CD4-positive, CD25-positive, alpha-beta regulatory T cell (primary cell): ENCODE data around the gene GKN1. TPM values are rescaled to one million over a fixed set of nuclear protein-coding genes. Genes with fewer than 3 reads are reported as not detected.

Experiments
- ATAC-seq, 2 donors: fragments of 150-1000 bp; cut with Tn5 transposase; one replicate each; pipeline ENCODE4 v1.10.0; 2021; ENCODE audit warnings: low read depth in 2 of 2, moderate number of reproducible peaks in 2 of 2, moderate library complexity in 1 of 2
- DNase-seq, 3 donors: peaks; one replicate each; pipeline versions ENCODE4 v3.0.0 to v3.0.0-alpha.2; 2012 to 2022; ENCODE audit warnings: mixed read lengths in 1 of 3
- H3K27ac ChIP-seq: one replicate; pipeline ENCODE4 v1.7.0; 2013; ENCODE audit warnings: mild to moderate bottlenecking, low read length; ENCODE audit not compliant: insufficient read depth, poor library complexity, severe bottlenecking
- H3K27me3 ChIP-seq: one replicate; pipeline ENCODE4 v1.7.0; 2013; ENCODE audit warnings: low read length; ENCODE audit not compliant: control insufficient read depth, insufficient read depth
- H3K36me3 ChIP-seq: one replicate; pipeline ENCODE4 v1.7.0; 2013; ENCODE audit warnings: mild to moderate bottlenecking, low read length, moderate library complexity; ENCODE audit not compliant: control insufficient read depth, insufficient read depth
- H3K4me1 ChIP-seq: 2 replicates; pipeline ENCODE4 v1.7.0; 2013; ENCODE audit warnings: mild to moderate bottlenecking, low read length; ENCODE audit not compliant: insufficient read depth, control insufficient read depth, poor library complexity, severe bottlenecking
- H3K4me3 ChIP-seq: one replicate; pipeline ENCODE4 v1.7.0; 2013; ENCODE audit warnings: low read depth, mild to moderate bottlenecking, low read length, moderate library complexity
- H3K9me3 ChIP-seq, 2 experiments: 1 replicate in 1 of 2; 2 replicates in 1 of 2; pipeline ENCODE4 v1.7.0; 2013; ENCODE audit warnings: low read length in 2 of 2, mild to moderate bottlenecking in 1 of 2, moderate library complexity in 1 of 2; ENCODE audit not compliant: control insufficient read depth in 2 of 2
- H3K27ac Mint-ChIP-seq, 3 donors: one replicate each; pipeline ENCODE4 v1.8.0; 2020 to 2022; ENCODE audit warnings: mild to moderate bottlenecking in 3 of 3, mixed read lengths in 3 of 3, moderate library complexity in 2 of 3
- H3K27me3 Mint-ChIP-seq: one replicate; pipeline ENCODE4 v1.8.0; 2022; ENCODE audit warnings: mild to moderate bottlenecking, mixed read lengths
- H3K36me3 Mint-ChIP-seq: one replicate; pipeline ENCODE4 v1.8.0; 2020; ENCODE audit warnings: mixed read lengths
- H3K4me1 Mint-ChIP-seq, 4 donors: one replicate each; pipeline ENCODE4 v1.8.0; 2020 to 2022; ENCODE audit warnings: mixed read lengths in 4 of 4, mild to moderate bottlenecking in 1 of 4
- H3K4me3 Mint-ChIP-seq, 4 donors: one replicate each; pipeline ENCODE4 v1.8.0; 2020 to 2022; ENCODE audit warnings: mild to moderate bottlenecking in 4 of 4, mixed read lengths in 4 of 4, moderate library complexity in 3 of 4
- H3K9me3 Mint-ChIP-seq, 7 donors: one replicate each; pipeline ENCODE4 v1.8.0; 2020 to 2022; ENCODE audit warnings: mixed read lengths in 7 of 7, mild to moderate bottlenecking in 3 of 7, moderate library complexity in 2 of 7
- polyA plus RNA-seq, 4 donors: library from polyadenylated mRNA; unstranded; fragments of 300-500 nt; fragmentation: Illumina TruSeq; gene quantifications; one replicate each; pipeline ENCODE4 v1.2.3, GENCODE V29; 2021
- total RNA-seq: library from RNA; stranded (reverse); gene quantifications from one replicate; pipeline ENCODE4 v1.2.3, GENCODE V29; 2022

Gene GKN1
- total and polyA plus RNA-seq, 5 donors from 2014 or later: not detected

- no peaks in the 10 kb centered on the region for H3K9me3 ChIP-seq
- no peak overlapping the region for H3K27ac ChIP-seq
- peaks cover 16% of the 10 kb centered on the region for H3K27me3 ChIP-seq
- Mint-ChIP-seq H3K9me3 (no peaks in the 10 kb centered on the region), H3K4me1 (no peaks in the 10 kb centered on the region), H3K27ac (no peak overlapping the region), H3K27me3 (peaks cover 57% of the 10 kb centered on the region), H3K36me3 (no peaks in the 10 kb centered on the region), H3K4me3 (no peak overlapping the region)
- no peaks in the 10 kb centered on the region for H3K36me3 ChIP-seq
- no peak overlapping the region for H3K4me3 ChIP-seq
- no peaks in the 10 kb centered on the region for H3K4me1 ChIP-seq
- no peak for DNase-seq
- no peak for ATAC-seq
These were observed 13.1 kb upstream of the GKN1 start for GRCh38 chr2:68961380-68961779.

GRCh38 chr2:68964282-68964681, 10.2 kb upstream of the GKN1 start:
- DNase-seq: no peak
- peaks cover 38% of the 10 kb centered on the region for H3K27me3 Mint-ChIP-seq
- no peaks in the 10 kb centered on the region for H3K9me3 ChIP-seq
- no peak for ATAC-seq
- no peak overlapping the region for H3K4me3 ChIP-seq
- H3K4me1 Mint-ChIP-seq: no peaks in the 10 kb centered on the region
- H3K27ac Mint-ChIP-seq: no peak overlapping the region
- H3K36me3 ChIP-seq: no peaks in the 10 kb centered on the region
- peaks cover 0 to 4% (median 0%) of the 10 kb centered on the region in 7 donors for H3K9me3 Mint-ChIP-seq
- H3K4me1 ChIP-seq: no peaks in the 10 kb centered on the region
- H3K27ac ChIP-seq: no peak overlapping the region
- H3K27me3 ChIP-seq: peaks cover 13% of the 10 kb centered on the region
- H3K4me3 Mint-ChIP-seq: no peak overlapping the region
- H3K36me3 Mint-ChIP-seq: no peaks in the 10 kb centered on the region

DNA sequence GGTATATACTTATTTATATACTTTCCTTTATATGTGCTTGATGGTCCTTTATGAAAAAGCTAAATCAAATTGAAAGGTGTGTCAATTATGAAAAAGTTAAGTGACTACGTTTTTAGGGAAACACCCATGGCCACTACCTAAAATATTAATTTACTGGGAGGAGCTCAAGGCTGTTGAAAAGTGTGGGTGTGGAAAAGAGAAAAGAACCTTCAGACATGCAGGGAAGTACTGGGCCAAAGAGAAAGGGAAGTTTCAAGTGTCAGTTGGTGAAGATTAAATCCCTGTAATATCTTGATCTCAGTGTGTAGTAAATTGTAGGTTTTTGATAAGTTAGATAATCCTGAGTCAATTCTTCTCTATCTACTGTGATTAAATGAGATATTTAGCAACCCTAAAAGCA, 6.2 kb upstream of the GKN1 start:
- Mint-ChIP-seq H3K4me1 (no peaks in the 10 kb centered on the region), H3K27me3 (peaks cover 18% of the 10 kb centered on the region), H3K4me3 (no peak overlapping the region), H3K9me3 (peaks cover 0 to 4% (median 0%) of the 10 kb centered on the region in 7 donors), H3K36me3 (no peaks in the 10 kb centered on the region), H3K27ac (no peak overlapping the region)
- ATAC-seq: no peak
- Histone ChIP-seq H3K4me3 (no peak overlapping the region), H3K27me3 (peaks cover 12% of the 10 kb centered on the region), H3K27ac (no peak overlapping the region), H3K36me3 (no peaks in the 10 kb centered on the region), H3K4me1 (no peaks in the 10 kb centered on the region), H3K9me3 (no peaks in the 10 kb centered on the region)
- DNase-seq: no peak

DNA sequence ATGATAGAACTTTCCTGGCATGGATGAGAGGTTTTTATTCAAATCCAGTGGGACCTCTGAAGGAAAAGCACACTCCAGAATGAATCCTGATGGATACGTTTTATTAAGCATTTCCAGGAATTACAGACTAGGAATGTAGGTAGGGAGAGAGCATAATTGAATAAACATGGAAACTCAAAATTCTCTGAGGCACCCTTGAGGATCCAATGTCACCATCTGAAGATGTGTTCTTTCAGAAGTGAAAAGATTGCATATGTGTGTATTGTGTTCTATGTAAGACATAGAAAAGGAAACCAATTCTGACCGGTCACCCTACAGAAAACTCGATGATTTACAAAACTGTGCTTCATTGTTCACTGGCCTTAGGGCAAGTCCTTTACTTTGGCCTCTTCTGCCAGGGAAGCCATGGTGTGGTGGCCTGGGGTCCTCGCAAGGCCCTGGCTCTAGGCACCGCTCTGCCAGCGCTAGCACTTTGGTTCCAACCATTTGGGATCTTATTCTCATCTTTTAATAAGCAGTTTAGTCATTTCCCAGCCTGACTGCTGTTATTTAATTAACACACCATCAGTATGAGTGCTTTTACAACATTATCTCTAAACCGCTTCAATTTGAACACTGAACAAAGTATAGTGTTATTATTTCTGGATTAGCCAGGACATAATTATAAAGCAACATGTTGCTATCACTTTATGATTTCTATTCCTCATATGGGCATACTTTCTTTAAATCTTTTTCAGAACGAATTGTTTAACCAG, 4.5 kb upstream of the GKN1 start:
- DNase-seq (no peak), ATAC-seq (no peak)
- Histone ChIP-seq H3K27me3 (peaks cover 15% of the 10 kb centered on the region), H3K9me3 (no peaks in the 10 kb centered on the region), H3K4me3 (no peak overlapping the region), H3K27ac (no peak overlapping the region), H3K36me3 (no peaks in the 10 kb centered on the region), H3K4me1 (no peaks in the 10 kb centered on the region)
- H3K4me1 Mint-ChIP-seq: no peaks in the 10 kb centered on the region
- H3K27me3 Mint-ChIP-seq: peaks cover 3% of the 10 kb centered on the region
- no peak overlapping the region for H3K4me3 Mint-ChIP-seq
- no peaks in the 10 kb centered on the region for H3K36me3 Mint-ChIP-seq
- H3K9me3 Mint-ChIP-seq: peaks cover 0 to 4% (median 0%) of the 10 kb centered on the region in 7 donors
- H3K27ac Mint-ChIP-seq: no peak overlapping the region

- no peak overlapping the region for H3K4me3 Mint-ChIP-seq
These were observed 3.7 kb upstream of the GKN1 start for GRCh38 chr2:68970566-68971265.

GRCh38 chr2:68971591-68972231, 2.7 kb upstream of the GKN1 start:
- H3K4me1 ChIP-seq: no peaks in the 10 kb centered on the region
- DNase-seq: no peak
- peaks cover 22% of the 10 kb centered on the region for H3K27me3 ChIP-seq
- no peaks in the 10 kb centered on the region for H3K36me3 ChIP-seq
- H3K27me3 Mint-ChIP-seq: no peaks in the 10 kb centered on the region
- no peak overlapping the region for H3K27ac Mint-ChIP-seq
- no peak overlapping the region for H3K27ac ChIP-seq
- no peak overlapping the region for H3K4me3 ChIP-seq
- peaks cover 0 to 4% (median 0%) of the 10 kb centered on the region in 7 donors for H3K9me3 Mint-ChIP-seq
- H3K4me3 Mint-ChIP-seq: no peak overlapping the region
- no peak for ATAC-seq
- no peaks in the 10 kb centered on the region for H3K4me1 Mint-ChIP-seq
- H3K9me3 ChIP-seq: no peaks in the 10 kb centered on the region
- no peaks in the 10 kb centered on the region for H3K36me3 Mint-ChIP-seq

More at GRCh38 chr2:68970566-68971265, 3.7 kb upstream of the GKN1 start:
- Mint-ChIP-seq H3K27ac (no peak overlapping the region), H3K27me3 (no peaks in the 10 kb centered on the region), H3K4me1 (no peaks in the 10 kb centered on the region), H3K9me3 (peaks cover 0 to 4% (median 0%) of the 10 kb centered on the region in 7 donors), H3K36me3 (no peaks in the 10 kb centered on the region)
- no peaks in the 10 kb centered on the region for H3K4me1 ChIP-seq
- H3K27ac ChIP-seq: no peak overlapping the region
- H3K36me3 ChIP-seq: no peaks in the 10 kb centered on the region
- no peak for DNase-seq
- ATAC-seq: no peak
- no peaks in the 10 kb centered on the region for H3K9me3 ChIP-seq
- no peak overlapping the region for H3K4me3 ChIP-seq
- H3K27me3 ChIP-seq: peaks cover 19% of the 10 kb centered on the region

GRCh38 chr2:68974946-68975665, 670 bp downstream of the GKN1 start:
- no peaks in the 10 kb centered on the region for H3K4me1 ChIP-seq
- no peaks in the 10 kb centered on the region for H3K36me3 ChIP-seq
- H3K27me3 ChIP-seq: peaks cover 32% of the 10 kb centered on the region
- DNase-seq (no peak), ATAC-seq (no peak)
- no peak overlapping the region for H3K27ac ChIP-seq
- H3K4me3 ChIP-seq: no peak overlapping the region
- Mint-ChIP-seq H3K4me1 (no peaks in the 10 kb centered on the region), H3K4me3 (no peak overlapping the region), H3K36me3 (no peaks in the 10 kb centered on the region), H3K27me3 (peaks cover 9% of the 10 kb centered on the region), H3K9me3 (peaks cover 0 to 3% (median 0%) of the 10 kb centered on the region in 7 donors), H3K27ac (no peak overlapping the region)
- H3K9me3 ChIP-seq: no peaks in the 10 kb centered on the region
